Measurements from ENCODE around the gene CHURC1. TPM values are rescaled to one million over a fixed set of nuclear protein-coding genes. Genes with fewer than 3 reads are reported as not detected.

The CHURC1 gene
- total RNA-seq, 1 donor from 2014 or later = 91.3 TPM

DNA sequence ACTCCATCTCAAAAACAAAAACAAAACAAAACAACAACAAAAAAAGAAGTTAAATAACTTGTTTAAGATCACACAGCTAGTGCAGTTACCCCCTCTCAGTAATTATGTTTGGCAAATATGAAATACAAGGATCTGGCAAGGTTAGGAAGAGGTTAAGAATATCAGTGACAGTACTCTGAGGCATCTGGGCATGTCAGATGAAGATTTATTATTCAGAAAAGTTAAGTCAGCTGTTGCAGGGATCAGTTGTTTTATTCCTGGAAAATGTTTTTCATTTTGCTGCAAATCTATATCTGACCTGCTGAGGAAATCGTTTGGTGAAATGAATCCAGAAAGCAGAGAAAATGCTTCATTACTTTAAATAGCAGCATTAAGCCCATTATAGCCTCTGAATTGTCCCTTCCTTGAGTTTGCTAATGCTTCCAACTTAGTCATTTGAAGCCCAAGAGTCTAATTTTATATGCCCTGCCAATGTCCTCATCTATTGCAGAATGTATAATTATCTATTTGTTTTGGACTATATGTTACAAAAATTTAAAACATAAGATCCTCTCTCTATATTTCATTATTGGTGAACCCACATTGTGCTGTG lies 20.2 kb downstream of the CHURC1 start:
- DNase-seq = no peak
- intact Hi-C loops (cut with micrococcal nuclease) = no loop called here
- no peak for ATAC-seq

DNA sequence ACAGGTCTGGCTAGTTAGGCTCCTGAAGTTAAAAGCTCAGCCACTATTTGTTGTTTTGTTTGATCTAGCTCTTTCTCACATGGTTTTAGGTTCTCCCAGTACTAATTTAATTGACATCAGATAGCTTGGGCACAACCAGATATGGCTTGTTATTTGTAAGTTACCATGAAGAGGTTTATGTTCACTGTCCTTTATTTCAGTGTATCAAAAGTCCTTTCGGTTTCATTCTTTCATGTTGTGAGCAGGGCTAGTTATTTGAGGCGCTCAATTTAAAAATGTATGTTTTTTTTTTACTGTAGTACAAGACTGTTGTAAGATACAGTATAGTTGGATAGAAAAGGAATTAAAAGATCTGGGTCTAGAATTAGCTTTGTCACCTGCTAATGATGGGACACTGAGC lies 21.3 kb downstream of the CHURC1 start:
- intact Hi-C loops (cut with micrococcal nuclease) = no loop called here
- DNase-seq (no peak), ATAC-seq (no peak)

GRCh38 chr14:64937171-64937820 lies 23.0 kb downstream of the CHURC1 start:
- DNase-seq (peak; percentile 46), ATAC-seq (peak; percentile 85)
- intact Hi-C loops (cut with micrococcal nuclease) = no loop called here

DNA sequence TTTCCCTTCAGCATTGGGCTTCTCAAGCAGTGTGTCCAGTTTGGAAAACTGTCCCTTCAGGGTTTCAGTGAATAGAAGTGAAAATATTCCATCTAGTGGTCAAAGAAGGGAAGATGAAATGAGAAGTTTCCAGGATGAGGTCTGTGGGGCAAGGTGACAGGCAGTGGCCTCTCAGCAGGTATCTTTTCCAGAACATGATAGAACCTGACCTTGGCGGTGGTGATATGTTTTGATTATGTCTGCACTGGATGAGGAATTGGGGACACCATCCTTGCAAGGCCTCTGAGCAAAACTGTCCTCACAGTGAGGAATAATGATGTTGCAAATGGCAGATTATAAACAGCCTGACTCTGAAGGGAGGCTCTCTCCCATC lies 23.6 kb downstream of the CHURC1 start:
- ATAC-seq = peak; percentile 39
- DNase-seq = no peak
- intact Hi-C loops (cut with micrococcal nuclease) = no loop called here

GRCh38 chr14:64938972-64939816 lies 24.9 kb downstream of the CHURC1 start:
- DNase-seq = no peak
- intact Hi-C loops (cut with micrococcal nuclease) = no loop called here
- ATAC-seq = no peak

DNA sequence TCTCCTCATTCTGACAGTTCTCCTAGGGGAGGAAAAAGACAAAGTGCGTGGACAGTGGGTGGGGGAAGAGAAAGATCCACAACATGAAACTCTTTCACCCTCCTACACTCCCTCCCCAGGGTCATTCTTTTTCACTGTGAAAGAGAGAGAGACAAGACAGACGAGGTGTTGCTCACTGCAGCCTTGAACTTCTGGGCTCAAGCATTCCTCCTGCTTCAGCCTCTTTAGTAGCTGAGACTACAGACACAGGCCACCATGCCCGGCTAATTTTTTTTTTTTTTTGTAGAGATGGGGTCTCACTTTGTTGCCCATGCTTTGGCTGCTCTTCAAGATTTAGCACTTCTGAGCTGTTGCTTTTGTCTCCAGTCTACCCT lies 25.5 kb downstream of the CHURC1 start:
- intact Hi-C loops (cut with micrococcal nuclease) = no loop called here
- DNase-seq (no peak), ATAC-seq (no peak)

- intact Hi-C loops (cut with micrococcal nuclease) = no loop called here
Observed at GRCh38 chr14:64940336-64940910, 26.2 kb downstream of the CHURC1 start.

DNA sequence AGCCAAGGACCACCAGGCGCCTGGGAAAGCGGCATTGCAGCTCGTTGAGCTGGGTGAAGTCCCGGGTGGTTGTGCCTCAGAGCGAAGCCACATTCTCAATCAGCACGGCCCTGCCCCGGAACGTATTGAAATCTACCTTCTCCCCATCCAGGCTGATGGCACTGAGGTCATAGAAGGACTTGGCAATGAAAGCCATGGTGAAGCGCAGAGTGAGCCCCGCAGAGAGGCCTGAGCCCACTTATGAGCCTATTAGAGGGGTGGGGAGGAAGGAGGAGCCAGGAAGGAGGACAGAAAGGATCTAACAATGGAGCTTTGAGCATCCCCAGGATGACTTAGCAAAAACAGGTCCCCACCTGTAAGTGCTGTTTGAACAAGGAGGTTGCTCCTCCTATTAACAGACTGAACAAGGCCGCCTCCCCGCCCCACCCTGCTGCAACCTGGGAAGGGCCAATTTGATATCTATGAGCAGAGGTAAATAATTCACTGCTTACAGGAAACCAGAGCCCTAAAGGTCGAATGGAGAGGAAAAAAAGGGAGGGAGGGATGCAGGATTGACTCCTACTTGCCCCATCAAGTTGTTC lies 28.4 kb downstream of the CHURC1 start, which contains the start of gene GPX2:
Gene GPX2 (minus strand): TSS at position 215 of the 581 bp plus-strand sequence. CDS start 19 bp downstream, at position 196.
- ATAC-seq (no peak), DNase-seq (no peak)
- intact Hi-C loops (cut with micrococcal nuclease) = no loop called here

More at GRCh38 chr14:64940336-64940910, 26.2 kb downstream of the CHURC1 start:
- DNase-seq = no peak
- no peak for ATAC-seq

GRCh38 chr14:64943556-64943955 lies 29.3 kb downstream of the CHURC1 start:
- intact Hi-C loops (cut with micrococcal nuclease) = no loop called here
- DNase-seq (no peak), ATAC-seq (no peak)

DNA sequence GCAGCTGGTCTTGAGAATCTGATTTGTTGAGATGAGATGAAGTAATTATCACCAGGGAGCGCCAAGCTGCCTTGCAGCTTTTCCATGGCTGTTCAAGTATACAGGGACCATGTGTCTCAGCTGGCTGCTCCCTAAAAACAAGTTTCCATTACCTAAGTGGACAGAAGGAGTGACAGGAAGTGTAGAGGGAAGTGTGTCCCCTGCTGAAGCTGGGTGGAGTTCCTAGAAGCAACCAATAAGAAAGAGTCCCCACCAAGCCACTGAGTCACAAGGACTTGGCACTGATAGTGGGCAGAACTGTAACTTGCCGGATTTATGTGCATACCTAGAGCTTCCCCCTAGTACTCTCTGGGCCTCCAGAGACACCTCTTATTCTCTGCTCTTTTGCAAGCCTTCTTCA lies 29.8 kb downstream of the CHURC1 start:
- peak; percentile 7 for ATAC-seq
- intact Hi-C loops (cut with micrococcal nuclease) = no loop called here
- DNase-seq = no peak

GRCh38 chr14:64944861-64945260 lies 30.6 kb downstream of the CHURC1 start:
- intact Hi-C loops (cut with micrococcal nuclease) = no loop called here
- no peak for DNase-seq
- no peak for ATAC-seq

- ATAC-seq (no peak), DNase-seq (no peak)
- intact Hi-C loops (cut with micrococcal nuclease) = no loop called here
Observed at GRCh38 chr14:64945431-64946178, 31.4 kb downstream of the CHURC1 start.

DNA sequence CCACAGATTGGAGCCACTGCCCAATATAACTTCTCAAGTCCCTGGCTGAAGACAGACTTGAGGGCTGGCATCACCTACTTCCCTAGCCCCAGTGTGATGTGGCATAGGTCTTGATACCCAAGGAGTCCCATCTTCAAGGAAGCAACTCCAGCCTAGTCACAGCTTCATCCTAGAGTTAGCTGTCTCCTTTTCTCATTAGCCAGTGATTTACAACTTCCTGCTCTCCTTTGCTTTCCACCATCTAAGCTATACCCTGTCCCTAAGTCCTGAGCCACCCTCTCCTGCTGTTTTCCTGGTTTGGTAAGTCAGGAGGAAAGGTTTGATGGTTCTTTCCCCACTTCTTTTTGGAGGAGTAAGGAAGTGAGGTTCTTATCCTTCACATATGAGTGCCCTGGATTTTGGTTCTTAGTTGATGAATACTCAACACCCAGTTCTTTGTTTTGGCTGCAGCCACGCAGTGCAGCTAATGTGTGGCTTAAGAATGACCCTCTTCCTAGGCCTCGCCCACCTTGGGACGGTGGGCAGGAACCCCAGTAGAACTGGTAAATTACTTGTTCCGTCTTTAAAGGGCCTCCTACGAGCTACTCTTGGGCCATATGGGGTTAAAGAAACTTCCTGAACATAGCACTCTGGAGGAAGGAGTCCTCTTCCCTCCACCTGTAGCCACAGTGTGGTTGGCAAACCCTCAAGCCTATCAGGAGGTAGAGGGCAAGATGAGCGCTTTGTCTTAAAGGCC lies 32.2 kb downstream of the CHURC1 start:
- ATAC-seq = no peak
- intact Hi-C loops (cut with micrococcal nuclease) = no loop called here
- DNase-seq = no peak

- ATAC-seq = peak; percentile 29
- peak; percentile 74 for DNase-seq
- intact Hi-C loops (cut with micrococcal nuclease) = no loop called here
Observed at GRCh38 chr14:64947710-64948611, 33.7 kb downstream of the CHURC1 start.

- no peak for DNase-seq
- no peak for ATAC-seq
- intact Hi-C loops (cut with micrococcal nuclease) = no loop called here
Observed at GRCh38 chr14:64948612-64949210, 34.5 kb downstream of the CHURC1 start.

DNA sequence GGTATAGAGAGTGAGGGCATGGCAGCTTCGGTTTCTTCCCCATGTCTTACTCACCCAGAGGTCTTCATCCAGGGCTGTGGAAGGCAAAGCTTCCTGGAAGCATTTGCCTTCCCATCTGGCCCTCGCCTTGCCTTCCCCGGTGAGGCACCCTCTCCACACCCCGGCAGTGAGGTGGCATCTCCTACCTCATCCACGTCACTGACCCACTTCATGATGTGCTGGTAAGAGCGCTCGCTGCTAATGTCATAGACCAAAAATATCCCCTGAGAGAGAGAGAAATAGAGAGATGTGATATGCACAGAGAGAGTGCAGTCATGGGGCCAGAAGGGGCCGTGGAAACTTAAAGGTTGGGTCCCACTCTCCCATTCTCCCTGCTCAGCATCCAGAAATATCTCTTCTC lies 36.6 kb downstream of the CHURC1 start:
- ATAC-seq = peak; percentile 87
- peak; percentile 70 for DNase-seq
- intact Hi-C loops (cut with micrococcal nuclease) = no loop called here

DNA sequence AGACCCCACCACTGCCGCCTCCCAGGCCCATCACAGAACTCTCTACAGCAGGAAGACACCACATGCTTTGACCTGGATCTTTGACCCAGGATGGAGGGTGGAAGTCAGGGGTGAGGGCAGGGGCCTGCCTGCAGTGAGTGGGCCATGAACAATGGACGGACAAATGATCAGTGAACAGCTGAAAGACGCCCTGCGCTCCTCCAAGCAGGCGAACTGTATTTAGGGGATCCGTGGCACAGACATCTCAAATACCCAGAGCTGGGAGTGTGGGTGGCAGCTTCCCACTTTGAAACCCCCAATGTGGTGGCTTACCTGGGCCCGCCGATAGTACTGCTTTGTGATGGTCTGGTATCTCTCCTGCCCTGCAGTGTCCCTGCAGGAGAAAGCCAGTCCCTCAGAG lies 37.0 kb downstream of the CHURC1 start:
- intact Hi-C loops (cut with micrococcal nuclease) = no loop called here
- no peak for DNase-seq
- no peak for ATAC-seq

Data from left ventricle myocardium superior (tissue), 1 donor.